Glutamatergic neuron (in vitro differentiated cells): ENCODE results near the gene STX2. TPM values are rescaled to one million over a fixed set of nuclear protein-coding genes. Genes with fewer than 3 reads are reported as not detected.

Source experiments
- DNase-seq: peaks from one replicate; pipeline ENCODE4 v3.0.0; 2022
- H3K27ac Mint-ChIP-seq: one replicate; pipeline ENCODE4 v1.8.0; 2020; ENCODE audit warnings: mild to moderate bottlenecking, mixed read lengths, inconsistent platforms; ENCODE audit not compliant: unreplicated experiment
- H3K27me3 Mint-ChIP-seq: one replicate; pipeline ENCODE4 v1.8.0; 2020; ENCODE audit warnings: mild to moderate bottlenecking, moderate library complexity, mixed read lengths, inconsistent platforms; ENCODE audit not compliant: unreplicated experiment
- H3K36me3 Mint-ChIP-seq: one replicate; pipeline ENCODE4 v1.8.0; 2020; ENCODE audit warnings: mild to moderate bottlenecking, mixed read lengths, inconsistent platforms; ENCODE audit not compliant: unreplicated experiment
- H3K4me1 Mint-ChIP-seq: one replicate; pipeline ENCODE4 v1.8.0; 2020; ENCODE audit warnings: mild to moderate bottlenecking, low read depth, mixed read lengths, inconsistent platforms; ENCODE audit not compliant: unreplicated experiment
- H3K4me3 Mint-ChIP-seq: one replicate; pipeline ENCODE4 v1.8.0; 2020; ENCODE audit warnings: mild to moderate bottlenecking, mixed read lengths, inconsistent platforms; ENCODE audit not compliant: unreplicated experiment
- H3K9me3 Mint-ChIP-seq: one replicate; pipeline ENCODE4 v1.8.0; 2020; ENCODE audit warnings: mild to moderate bottlenecking, moderate library complexity, mixed read lengths, inconsistent platforms; ENCODE audit not compliant: unreplicated experiment
- CTCF ChIP-seq: fragments of 200-600 bp; sonication (generic); IDR thresholded peaks from one replicate; pipeline ENCODE4 v1.5.0; 2021; ENCODE audit not compliant: partially characterized antibody, unreplicated experiment
- total RNA-seq: library from RNA; stranded (reverse); fragmentation: NEBNext Ultra II Directional; extraction: Animal tissue kit (Norgen Biotek cat#: 25700); gene quantifications from one replicate; pipeline ENCODE4 v1.2.1, GENCODE V29; 2021; ENCODE audit not compliant: unreplicated experiment

STX2 gene
- total RNA-seq, 1 donor from 2014 or later, result 76.5 TPM

GRCh38 chr12:130838284-130838950 lies 633 bp downstream of the STX2 start:
- no peak for TF ChIP-seq CTCF
- Mint-ChIP-seq H3K27ac (peak overlapping the region; percentile 94), H3K27me3 (peaks cover 7% of the 10 kb centered on the region), H3K9me3 (peaks cover 11% of the 10 kb centered on the region), H3K4me3 (peak overlapping the region; percentile 97), H3K36me3 (no peaks in the 10 kb centered on the region), H3K4me1 (peaks cover 32% of the 10 kb centered on the region)
- DNase-seq, result peak; percentile 68

GRCh38 chr12:130835436-130835835 lies 3.6 kb downstream of the STX2 start:
- Mint-ChIP-seq H3K9me3 (peaks cover 12% of the 10 kb centered on the region), H3K4me3 (peak overlapping the region; percentile 47), H3K4me1 (peaks cover 46% of the 10 kb centered on the region), H3K27me3 (peaks cover 9% of the 10 kb centered on the region), H3K27ac (peak overlapping the region; percentile 59), H3K36me3 (no peaks in the 10 kb centered on the region)
- no peak for DNase-seq
- TF ChIP-seq CTCF, result no peak

- H3K36me3 Mint-ChIP-seq, result no peaks in the 10 kb centered on the region
- no peak overlapping the region for H3K4me3 Mint-ChIP-seq
- H3K27me3 Mint-ChIP-seq, result peaks cover 9% of the 10 kb centered on the region
- TF ChIP-seq CTCF, result no peak
- DNase-seq, result no peak
- H3K4me1 Mint-ChIP-seq, result peaks cover 48% of the 10 kb centered on the region
- H3K9me3 Mint-ChIP-seq, result peaks cover 12% of the 10 kb centered on the region
- no peak overlapping the region for H3K27ac Mint-ChIP-seq
Observed at GRCh38 chr12:130835011-130835410, 4.0 kb downstream of the STX2 start.

- TF ChIP-seq CTCF, result no peak
- H3K9me3 Mint-ChIP-seq, result peaks cover 3% of the 10 kb centered on the region
- H3K36me3 Mint-ChIP-seq, result no peaks in the 10 kb centered on the region
- H3K4me3 Mint-ChIP-seq, result no peak overlapping the region
- H3K27ac Mint-ChIP-seq, result peak overlapping the region; percentile 83
- H3K27me3 Mint-ChIP-seq, result peaks cover 5% of the 10 kb centered on the region
- DNase-seq, result no peak
- peaks cover 43% of the 10 kb centered on the region for H3K4me1 Mint-ChIP-seq
Observed at GRCh38 chr12:130832561-130833209, 6.4 kb downstream of the STX2 start.

- Mint-ChIP-seq H3K4me1 (peaks cover 42% of the 10 kb centered on the region), H3K27ac (no peak overlapping the region), H3K36me3 (no peaks in the 10 kb centered on the region), H3K27me3 (peaks cover 5% of the 10 kb centered on the region), H3K9me3 (peaks cover 2% of the 10 kb centered on the region), H3K4me3 (no peak overlapping the region)
- TF ChIP-seq CTCF, result no peak
- DNase-seq, result no peak
Observed at GRCh38 chr12:130831876-130832405, 7.1 kb downstream of the STX2 start.
